Measurements from ENCODE around the gene CAPZA1. TPM values are rescaled to one million over a fixed set of nuclear protein-coding genes. Genes with fewer than 3 reads are reported as not detected.
A peak's percentile ranks its signal among the peaks of the same experiment; 100 is the strongest.

CAPZA1 gene
- total and polyA plus RNA-seq, 10 of the 15 experiments (the other 5 are each of a cell fraction or from before 2014, with no cell fraction given): 187 to 886 (median 278) TPM

GRCh38 chr1:112674986-112675727 is 55.5 kb downstream of the CAPZA1 start (continued):
- TF ChIP-seq LARP7 (IDR thresholded peaks at IDR 0.05): peak; percentile 83
- no peak for TF ChIP-seq ZNF274 (IDR thresholded peaks at IDR 0.05; ENCODE audit: insufficient read depth, insufficient read length)
- TF ChIP-seq SIN3A (IDR thresholded peaks at IDR 0.05; ENCODE audit: low read depth, low read length): peak; percentile 4; the same call in 1 of the 2 replicates
- no peak for TF ChIP-seq WRNIP1 (IDR thresholded peaks at IDR 0.05; ENCODE audit: borderline replicate concordance, low read depth, low read length)
- TF ChIP-seq BCL3 (IDR thresholded peaks at IDR 0.05; ENCODE audit: borderline replicate concordance, insufficient read depth, low read depth, low read length, poor library complexity, severe bottlenecking): no peak
- TF ChIP-seq IRF4 (IDR thresholded peaks at IDR 0.05; ENCODE audit: low read depth, low read length): no peak
- no peak for TF ChIP-seq SP1 (IDR thresholded peaks at IDR 0.05; ENCODE audit: low read depth, low read length)
- no peak for TF ChIP-seq RUNX3 (IDR thresholded peaks at IDR 0.05; ENCODE audit: low read length)
- TF ChIP-seq GABPA (IDR thresholded peaks at IDR 0.05; ENCODE audit: low read depth): no peak
- TF ChIP-seq MTA3 (IDR thresholded peaks at IDR 0.05; ENCODE audit: borderline replicate concordance, low read length): no peak
- TF ChIP-seq E4F1 (IDR thresholded peaks at IDR 0.05; ENCODE audit: borderline replicate concordance, partially characterized antibody): no peak
- TF ChIP-seq, protein P1, sequence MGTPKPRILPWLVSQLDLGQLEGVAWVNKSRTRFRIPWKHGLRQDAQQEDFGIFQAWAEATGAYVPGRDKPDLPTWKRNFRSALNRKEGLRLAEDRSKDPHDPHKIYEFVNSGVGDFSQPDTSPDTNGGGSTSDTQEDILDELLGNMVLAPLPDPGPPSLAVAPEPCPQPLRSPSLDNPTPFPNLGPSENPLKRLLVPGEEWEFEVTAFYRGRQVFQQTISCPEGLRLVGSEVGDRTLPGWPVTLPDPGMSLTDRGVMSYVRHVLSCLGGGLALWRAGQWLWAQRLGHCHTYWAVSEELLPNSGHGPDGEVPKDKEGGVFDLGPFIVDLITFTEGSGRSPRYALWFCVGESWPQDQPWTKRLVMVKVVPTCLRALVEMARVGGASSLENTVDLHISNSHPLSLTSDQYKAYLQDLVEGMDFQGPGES (IDR thresholded peaks at IDR 0.05): peak; percentile 29
- no peak for TF ChIP-seq IKZF2 (IDR thresholded peaks at IDR 0.05)
- TF ChIP-seq MXI1 (IDR thresholded peaks at IDR 0.05; ENCODE audit: low read depth, low read length): no peak
- 0 out of 2 replicates have a peak, but pooled peaks have one; percentile 10 for TF ChIP-seq E2F4 (IDR thresholded peaks at IDR 0.05; ENCODE audit: low read depth, low read length)
- no peak for TF ChIP-seq ESRRA (IDR thresholded peaks at IDR 0.05; ENCODE audit: low read length)
- TF ChIP-seq, protein P2, sequence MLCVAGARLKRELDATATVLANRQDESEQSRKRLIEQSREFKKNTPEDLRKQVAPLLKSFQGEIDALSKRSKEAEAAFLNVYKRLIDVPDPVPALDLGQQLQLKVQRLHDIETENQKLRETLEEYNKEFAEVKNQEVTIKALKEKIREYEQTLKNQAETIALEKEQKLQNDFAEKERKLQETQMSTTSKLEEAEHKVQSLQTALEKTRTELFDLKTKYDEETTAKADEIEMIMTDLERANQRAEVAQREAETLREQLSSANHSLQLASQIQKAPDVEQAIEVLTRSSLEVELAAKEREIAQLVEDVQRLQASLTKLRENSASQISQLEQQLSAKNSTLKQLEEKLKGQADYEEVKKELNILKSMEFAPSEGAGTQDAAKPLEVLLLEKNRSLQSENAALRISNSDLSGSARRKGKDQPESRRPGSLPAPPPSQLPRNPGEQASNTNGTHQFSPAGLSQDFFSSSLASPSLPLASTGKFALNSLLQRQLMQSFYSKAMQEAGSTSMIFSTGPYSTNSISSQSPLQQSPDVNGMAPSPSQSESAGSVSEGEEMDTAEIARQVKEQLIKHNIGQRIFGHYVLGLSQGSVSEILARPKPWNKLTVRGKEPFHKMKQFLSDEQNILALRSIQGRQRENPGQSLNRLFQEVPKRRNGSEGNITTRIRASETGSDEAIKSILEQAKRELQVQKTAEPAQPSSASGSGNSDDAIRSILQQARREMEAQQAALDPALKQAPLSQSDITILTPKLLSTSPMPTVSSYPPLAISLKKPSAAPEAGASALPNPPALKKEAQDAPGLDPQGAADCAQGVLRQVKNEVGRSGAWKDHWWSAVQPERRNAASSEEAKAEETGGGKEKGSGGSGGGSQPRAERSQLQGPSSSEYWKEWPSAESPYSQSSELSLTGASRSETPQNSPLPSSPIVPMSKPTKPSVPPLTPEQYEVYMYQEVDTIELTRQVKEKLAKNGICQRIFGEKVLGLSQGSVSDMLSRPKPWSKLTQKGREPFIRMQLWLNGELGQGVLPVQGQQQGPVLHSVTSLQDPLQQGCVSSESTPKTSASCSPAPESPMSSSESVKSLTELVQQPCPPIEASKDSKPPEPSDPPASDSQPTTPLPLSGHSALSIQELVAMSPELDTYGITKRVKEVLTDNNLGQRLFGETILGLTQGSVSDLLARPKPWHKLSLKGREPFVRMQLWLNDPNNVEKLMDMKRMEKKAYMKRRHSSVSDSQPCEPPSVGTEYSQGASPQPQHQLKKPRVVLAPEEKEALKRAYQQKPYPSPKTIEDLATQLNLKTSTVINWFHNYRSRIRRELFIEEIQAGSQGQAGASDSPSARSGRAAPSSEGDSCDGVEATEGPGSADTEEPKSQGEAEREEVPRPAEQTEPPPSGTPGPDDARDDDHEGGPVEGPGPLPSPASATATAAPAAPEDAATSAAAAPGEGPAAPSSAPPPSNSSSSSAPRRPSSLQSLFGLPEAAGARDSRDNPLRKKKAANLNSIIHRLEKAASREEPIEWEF (IDR thresholded peaks at IDR 0.05; ENCODE audit: insufficient replicate concordance, low read depth, low read length): no peak
- peak; percentile 80; the same call in 1 of the 2 replicates for TF ChIP-seq RB1 (IDR thresholded peaks at IDR 0.05; ENCODE audit: borderline replicate concordance)
- 0 out of 2 replicates have a peak, but pooled peaks have one; percentile 72 for TF ChIP-seq STAT1 (conservative IDR thresholded peaks at IDR 0.05)
